Suppressor macrophage treated with lipopolysaccharide for 4 hours (primary cell): Measurements from ENCODE around the gene AKNA.

Experiments
- DNase-seq: peaks from one replicate; pipeline ENCODE4 v3.0.0-alpha.2; 2020

AKNA gene

DNA sequence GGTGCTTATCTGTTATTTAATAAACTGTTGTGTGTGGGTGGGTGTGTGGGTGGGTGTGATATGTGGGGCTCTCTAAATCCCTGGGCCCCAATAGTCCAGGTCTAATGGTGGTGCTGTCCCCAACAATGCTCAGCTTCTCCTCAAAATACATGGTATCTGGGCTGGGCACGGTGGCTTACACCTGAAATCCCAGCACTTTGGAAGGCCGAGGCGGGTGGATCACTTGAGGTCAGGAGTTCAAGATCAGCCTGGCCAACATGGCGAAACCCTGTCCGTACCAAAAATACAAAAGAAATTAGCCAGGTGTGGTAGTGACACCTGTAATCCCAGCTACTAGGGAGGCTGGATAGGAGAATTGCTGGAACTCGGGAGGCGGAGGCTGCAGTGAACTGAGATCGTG, 69.4 kb downstream of the AKNA start:
- no peak for DNase-seq

DNA sequence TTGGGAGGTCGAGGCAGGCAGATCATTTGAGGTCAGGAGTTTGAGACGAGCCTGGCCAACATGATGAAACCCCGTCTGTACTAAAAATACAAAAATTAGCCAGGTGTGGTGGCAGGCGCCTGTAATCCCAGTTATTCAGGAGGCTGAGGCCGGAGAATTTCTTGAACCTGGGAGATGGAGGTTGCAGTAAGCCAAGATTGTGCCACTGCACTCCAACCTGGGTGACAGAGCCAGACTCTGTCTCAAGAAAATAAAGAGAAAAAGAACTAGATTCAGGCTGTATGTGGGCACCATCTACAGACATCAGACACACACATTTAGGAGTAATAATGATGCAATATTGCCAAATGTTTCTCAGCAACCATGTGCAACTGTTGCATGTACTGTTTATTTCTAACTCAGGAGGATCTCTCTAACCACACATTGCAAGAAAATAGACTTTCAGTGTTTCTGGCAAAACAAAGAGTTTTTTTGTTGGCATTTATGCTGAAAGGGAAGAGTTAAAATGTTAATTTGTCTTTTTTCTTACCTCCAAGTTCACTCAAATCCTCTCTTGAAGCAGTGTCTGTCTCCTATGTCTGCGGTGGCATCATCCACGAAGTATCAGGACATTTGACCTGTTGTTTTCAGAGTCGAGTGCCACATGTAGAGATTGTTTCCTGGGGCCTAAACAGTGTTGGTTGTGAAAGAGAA, 70.0 kb downstream of the AKNA start:
- DNase-seq, result peak; percentile 62

DNA sequence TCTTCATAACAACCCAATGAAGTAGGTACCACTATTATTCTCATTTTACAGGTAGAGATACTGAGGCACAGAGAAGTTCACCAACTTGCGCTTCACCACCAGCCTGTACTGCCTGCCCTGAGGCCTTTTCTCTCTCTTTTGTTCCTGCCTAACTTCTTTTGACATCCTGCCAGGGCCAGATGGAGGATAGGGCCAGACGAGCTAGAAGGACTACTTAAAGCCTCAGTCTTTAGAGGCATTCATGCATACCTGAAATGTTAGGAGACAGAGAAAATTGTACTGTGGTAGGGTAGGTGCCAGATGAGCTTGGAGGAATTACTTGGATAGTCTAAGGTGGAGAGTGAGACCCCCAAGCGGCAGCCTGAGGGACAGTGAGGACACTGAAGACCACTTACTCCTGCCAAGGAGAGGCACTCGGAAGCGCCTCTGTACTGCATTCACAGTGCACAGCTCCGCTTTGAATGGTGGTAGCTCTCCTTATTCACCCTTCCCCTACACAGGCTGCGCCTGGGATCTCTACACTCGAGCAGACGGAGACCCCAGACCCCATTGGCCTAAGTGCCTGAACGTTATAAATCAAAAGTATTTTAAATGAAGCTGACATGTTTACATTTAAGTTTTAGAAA, 71.1 kb downstream of the AKNA start:
- no peak for DNase-seq

DNA sequence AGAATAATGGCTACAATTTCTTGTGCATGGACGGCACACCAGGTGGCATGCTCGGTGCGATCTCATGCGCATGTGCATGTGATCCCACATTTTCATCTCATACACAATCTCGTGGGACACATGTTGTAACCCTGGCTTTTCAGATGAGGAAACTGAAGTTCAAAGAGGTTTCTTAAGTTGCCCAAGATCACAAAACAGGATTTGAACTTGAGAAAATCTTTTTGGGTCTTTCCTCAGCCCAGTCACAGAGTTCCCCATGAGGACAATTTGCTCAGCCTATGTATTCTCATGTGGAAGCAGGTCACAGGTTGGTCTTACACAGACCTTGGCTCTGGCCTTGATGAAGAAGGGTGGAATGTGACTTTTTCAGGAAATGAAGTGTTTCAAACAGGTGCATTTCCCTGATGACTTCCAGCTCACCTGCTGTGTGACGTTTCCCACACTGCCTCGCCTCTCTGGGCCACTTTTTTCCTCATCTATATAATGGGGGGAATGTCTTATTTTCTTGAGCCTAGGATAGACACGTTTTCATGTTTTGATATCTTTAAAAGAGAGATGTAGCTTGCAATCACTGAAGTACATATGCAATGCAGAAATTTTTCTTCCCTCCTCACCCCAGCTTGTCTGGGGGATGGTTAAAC, 71.9 kb downstream of the AKNA start:
- DNase-seq, result peak; percentile 70

DNA sequence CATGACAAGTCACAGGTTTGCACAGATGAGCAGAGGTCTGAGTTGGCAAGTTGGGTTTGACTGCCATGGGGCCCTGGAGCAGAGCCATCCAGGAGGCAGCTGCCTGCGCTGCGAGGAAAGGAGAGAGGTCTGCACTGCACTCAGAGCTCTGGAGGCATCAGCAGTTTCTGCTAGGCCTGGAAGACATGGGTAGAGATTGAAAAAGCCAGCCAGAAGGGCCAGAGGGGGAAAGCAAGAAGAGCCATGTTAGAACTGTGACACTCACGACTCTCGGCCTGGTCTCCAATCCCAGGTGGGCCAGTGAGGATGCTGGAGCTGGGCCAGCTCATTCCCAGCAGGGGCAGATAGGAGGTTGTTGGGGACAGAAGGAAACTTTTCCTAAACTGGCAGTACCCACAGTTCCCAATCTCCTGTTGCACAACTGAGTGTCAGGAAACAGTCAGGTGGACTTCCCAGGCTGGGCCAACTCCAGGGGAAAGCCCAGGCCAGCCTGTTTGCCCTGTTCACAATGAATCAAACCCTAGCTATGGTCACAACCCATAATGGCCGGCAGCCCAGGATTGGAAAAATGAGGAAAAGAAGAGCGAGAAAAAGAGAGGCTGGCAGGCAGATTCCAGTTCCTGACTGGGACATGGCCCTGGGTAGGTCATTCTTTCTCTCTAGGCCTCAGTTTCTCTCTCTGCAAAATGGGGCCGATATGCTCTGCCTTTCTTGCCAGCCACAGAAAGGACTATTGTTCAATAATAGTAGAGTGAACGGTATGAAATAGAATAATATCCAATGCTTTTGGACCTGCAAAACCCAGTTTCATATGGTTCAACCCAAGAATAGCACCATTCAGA, 72.7 kb downstream of the AKNA start:
- peak; percentile 14 for DNase-seq

DNA sequence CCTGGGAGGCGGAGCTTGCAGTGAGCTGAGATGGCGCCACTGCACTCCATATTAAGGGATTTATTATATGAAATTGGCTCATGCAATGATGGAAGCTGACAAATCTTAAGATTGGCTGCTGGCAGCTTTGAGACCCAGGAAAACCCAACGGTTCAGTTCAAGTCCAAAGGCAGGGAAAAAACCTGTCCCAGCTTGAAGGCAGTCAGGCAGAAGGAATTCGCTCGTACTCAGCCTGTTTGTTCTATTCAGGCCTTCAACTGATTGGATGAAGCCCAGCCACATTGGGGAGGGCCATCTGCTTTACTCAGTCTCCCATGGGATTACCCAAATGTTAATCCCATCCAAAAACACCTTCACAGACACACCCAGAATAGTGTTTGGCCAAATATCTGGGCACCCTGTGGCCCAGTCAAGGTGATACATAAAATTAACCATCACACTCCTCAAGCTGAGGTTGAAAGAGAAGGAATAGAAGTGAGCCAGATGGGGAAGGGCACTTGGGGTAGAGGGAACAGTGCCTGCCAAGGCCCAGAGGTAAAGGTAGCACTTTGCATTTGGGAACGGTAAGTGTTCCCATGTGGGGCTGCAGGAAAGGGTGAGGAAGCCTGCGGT, 73.4 kb downstream of the AKNA start:
- no peak for DNase-seq

DNA sequence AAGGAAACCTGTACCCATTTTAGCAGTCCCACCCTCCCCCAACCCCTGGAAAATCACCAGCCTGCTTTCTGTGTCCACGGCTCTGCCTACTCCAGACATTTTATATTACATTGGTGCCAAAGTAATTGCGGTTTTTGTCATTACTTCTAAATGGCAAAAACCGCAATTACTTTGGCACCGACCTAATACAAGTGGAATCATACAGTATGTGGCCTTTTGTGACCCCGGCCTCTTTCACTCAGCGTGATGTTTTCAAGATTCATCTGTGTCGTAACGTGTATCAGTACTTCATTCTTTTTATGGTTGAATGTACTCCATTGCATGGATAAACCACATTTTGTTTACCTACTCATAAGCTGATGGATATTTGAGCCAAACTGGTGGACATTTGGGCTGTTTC, 74.6 kb downstream of the AKNA start:
- no peak for DNase-seq

DNA sequence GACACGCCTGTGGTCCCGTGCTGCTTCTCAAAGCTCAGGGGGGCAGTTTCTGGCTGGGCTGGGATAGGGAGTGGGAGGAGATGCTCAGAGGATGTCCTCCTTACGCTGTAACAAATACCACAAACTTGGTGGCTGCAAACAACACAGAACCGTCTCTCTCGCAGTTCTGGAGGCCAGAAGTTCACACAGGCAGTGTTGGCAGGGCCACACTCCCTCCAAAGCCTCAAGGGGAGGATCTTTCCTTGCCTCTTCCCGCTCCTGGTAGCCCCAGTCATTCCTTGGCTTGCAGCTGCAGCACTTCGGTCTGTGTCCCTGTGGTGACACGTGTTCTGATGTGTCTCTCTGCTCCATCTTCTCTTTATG, 75.3 kb downstream of the AKNA start:
- DNase-seq, result no peak

DNA sequence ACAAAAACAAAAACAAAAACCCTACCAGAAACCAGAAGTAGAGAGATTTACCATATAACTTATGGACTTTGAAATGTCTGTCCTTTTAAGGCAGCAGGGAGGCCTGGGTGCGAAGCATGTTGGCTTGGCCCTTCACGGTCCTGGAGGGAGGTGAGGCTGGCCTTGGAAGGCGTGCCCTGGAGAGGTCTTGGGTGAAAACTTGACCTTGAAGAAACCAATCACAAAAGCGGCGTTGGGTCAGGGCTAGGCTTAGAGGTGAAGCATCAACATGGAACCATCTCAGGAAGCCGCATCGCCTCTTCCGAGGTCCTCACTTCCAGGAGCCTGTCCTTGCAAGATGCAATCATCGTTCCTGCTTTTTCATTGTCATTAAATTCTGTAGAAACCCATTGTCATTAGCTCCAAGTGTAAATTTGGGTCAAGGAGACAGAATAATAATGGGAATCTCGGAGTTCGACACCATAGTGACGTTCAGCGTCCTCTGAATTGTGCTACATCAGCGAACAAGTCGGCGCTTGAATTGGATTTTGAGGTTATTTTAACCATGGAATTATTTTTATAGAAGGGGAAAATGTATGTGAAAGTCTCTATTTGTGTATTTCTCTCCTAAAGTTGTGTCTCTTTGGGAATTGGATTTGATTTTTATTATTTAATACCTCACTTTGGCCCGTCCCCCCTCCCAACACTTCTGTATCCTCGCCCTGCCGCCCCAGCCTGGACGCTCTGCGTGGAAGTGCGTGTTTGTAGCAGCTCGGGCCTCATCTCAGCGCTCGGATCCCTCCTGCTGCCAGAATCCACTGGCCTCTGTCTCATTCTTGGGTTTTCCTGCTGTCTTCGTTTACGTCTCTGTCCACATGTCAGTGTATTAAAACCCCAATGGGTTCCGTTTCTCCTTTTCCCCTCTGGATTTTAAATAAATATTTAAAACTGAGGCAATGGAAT, 75.9 kb downstream of the AKNA start:
- DNase-seq, result no peak

DNA sequence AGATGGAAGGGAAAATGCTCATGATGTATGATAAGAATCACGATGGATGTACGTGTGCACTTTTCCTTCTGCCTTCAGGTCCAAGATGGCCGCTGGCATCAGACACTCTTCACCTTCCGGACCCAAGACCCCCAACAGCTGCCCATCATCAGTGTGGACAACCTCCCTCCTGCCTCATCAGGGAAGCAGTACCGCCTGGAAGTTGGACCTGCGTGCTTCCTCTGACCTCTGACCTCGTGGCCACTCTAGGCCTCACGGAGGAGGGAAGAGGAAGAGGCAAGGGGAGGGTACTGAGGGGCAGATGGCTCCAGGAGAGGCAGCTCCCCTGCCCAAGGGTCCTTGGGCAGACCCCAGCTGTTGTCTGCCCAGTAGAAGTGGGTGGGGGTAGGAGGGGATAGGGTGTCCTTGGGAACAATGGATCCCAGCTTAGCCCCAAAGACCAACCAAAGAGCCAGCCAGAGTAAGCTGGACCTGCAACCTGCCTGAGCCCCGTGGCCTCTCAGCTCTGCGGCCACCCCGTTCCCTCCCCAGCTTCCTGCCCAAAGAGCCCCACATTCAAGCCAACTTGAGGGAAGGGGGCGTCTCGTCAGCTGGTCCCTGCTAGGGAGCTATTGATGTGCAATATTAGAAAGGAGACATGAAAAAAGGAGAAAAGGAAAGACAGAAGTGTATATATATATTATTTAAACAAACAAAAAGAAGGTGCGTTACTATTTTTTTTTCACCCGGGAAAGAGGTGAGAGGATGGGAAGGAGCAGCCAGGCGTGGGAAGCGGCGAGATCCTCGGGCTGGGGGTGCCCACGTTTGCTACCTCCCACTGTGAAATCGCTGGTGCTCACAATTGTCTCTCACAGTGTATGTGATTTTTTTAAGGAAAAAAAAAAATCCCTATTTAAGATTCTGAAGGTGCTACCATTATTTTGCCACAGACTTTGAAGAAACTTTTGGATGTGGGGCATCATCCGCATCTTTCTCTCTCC, 77.0 kb downstream of the AKNA start:
- DNase-seq, result no peak

DNA sequence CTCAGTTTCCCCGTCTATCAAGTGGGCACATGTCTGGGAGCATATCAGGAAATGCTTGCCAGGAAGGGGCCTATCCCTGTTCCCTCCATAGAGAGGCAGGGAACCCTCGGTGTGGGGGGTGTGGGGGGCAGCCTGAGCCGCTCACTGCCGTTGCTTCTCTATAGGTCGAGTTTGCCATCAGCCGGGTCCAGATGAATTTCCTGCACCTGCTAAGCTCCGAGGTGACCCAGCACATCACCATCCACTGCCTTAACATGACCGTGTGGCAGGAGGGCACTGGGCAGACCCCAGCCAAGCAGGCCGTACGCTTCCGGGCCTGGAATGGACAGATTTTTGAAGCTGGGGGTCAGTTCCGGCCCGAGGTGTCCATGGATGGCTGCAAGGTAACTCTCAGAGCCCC, 78.7 kb downstream of the AKNA start:
- DNase-seq, result no peak

DNA sequence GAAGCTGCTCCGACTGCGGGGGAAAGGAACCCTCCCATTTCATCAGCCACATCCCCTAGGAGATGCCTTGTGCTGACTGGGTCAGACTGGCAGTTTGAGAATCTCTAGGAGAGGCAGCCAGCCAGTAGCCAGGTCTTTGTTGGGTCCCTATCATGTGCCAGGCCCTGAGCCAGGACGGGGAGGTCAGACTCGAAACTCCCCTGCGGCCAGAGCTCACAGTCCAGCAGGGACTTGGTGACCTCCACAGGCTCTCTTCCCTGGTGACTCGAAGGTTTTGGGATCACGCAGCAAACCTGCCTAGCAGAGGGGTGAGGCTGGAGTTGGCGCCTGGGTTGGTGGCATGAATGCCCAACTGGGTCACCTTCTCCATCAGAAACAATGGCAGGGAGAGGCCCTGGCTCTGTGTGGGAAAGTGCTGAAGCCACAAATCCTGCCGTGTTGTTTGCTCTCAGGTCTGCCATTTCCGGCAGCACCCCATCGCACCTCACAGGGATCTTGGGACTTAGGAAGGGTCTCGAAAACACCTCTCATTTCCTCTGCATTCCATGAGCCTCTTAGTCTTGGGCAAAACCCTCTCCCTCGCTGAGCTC, 79.3 kb downstream of the AKNA start:
- DNase-seq, result no peak

DNA sequence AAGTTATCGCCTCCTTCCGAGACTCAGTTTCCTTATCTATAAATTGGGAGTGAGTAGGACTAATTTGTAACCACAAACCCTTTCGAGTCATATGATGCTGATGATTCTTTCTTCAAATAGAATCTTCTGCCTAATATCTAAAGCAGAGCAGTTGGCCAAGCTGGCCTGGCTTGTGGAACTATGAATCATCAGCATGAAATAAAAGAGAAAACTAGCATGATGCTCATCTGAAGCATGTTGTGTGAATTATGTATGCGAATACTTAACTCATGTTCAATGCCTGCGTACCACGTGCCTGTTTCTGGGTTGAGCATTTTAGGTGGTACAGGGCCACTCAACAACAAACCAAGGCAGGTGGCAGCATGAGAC, 79.9 kb downstream of the AKNA start:
- DNase-seq, result no peak

DNA sequence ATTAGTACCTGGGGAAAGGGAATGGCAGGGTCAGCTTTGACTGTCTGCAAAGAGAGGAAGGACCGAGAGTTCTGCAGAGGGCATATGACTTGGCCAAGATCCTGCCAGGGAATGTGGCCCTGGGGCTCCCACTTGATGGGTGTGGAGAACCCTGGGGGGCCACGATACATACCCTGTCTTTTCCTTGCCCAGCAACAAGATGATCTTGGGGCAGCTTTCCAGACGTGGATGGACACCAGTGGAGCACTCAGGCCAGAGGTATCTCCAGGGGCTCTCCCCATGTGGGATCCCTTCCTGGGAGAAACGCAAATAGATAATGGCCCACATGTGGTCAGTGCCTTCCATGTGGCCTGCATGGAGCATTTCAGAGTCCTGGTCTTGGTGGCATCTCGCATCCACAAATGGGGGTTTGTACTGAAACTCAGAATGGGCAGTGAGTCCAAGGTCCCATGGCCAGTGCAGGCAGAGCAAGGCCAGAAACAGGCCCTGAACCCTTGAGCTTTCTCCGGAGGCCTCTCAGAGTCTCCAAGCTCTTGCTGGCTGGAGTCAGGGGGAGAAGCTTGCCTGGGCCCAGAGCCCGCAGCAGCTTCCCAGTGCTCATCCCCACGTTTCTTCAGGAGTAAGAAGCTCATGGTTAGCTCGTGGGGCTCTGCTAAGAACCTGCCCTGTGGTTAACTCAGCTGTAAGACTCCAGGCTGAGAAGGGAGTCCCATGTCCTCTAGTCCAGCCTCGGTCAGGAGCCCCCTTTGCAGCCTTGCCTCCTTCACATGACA, 83.2 kb downstream of the AKNA start:
- DNase-seq, result no peak

DNA sequence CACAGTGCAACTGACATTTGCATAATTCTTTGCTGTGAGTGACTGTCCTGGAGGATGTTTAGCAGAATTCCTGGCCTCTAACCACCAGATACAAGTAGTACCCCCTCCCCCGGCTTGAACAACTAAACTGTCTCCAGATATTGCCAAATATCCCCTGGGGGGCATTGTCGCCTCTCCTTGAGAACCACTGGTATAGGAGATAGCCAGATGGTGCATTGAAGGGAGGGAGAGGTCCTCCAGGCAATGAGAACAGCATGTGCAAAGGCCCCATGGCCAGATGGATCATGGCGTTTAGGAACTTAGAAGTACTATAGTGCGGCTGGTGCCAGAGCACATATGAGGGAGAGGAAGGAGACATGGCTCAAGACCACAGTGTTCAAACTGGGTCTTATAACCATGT, 83.8 kb downstream of the AKNA start:
- no peak for DNase-seq

DNA sequence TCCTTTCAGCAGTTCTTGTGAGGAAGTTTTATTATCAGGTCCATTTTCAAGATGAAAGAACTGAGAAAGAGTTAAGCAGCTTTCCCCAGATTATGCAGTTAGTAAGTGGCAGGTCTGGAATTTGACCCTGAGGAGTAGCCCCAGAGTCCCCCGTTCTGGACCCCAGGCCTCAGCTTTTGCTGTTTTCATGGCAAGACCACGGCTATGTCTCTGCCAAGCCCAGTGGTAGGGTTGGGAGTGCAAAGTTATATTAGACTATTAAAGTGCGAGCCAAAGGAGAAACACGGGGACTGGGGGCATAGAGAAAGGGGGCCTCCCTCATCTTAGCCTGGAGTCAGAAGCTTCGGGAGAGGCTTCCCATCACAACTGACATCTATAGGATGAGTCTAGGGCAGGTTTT, 84.2 kb downstream of the AKNA start:
- DNase-seq, result no peak

DNA sequence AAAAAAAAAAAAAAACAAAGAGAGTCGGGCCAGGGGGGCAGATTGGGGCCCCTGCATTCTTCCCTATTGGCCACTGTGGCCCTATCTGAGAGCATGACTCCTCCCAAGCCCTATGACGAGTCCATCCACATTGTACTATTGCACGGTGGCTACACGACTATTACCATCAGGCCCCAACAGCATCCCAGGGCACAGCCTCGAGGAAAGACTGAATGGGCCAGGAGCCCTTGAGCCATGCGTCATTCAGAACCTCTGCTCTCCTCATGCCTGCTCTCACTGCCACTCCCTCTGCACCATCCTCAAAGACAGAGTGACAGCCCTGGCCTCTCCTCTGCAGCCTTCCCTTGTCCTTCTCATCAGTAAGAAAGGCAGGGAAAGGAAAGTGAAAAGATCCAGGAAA, 85.1 kb downstream of the AKNA start:
- DNase-seq, result no peak

DNA sequence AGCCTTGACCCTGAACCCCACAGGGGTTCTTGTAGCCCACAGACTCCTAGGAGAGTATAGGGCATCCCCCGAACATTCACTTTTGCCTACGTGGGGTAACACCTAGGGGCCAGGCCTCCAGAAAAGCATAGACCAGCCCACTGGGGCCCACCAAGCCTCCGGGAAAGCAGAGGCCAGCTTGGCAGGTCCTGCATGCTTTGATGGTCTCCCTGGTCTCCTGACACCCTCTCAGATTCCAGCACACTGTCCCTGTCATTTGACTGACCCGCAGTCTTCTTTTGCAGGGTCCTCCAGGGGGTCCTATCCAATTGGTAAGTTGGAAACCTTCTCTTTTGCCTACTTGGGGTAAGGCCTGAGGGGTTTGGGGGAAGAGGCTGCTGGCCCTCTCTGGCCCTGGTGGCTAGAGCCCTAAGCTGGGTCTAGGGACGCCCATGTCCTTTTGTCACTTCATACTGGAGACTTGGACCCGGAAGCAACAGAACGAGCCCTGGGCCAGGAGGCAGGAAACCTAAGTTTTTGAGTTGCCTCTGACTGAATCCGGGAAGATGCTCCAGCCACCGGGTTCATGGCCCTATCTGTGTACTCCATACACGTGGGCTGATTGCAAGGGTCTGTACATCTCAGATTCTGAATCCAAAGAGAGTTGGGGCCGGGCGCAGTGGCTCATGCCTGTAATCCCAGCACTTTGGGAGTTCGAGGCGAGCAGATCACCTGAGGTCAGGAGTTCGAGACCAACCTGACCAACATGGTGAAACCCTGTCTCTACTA, 85.8 kb downstream of the AKNA start:
- DNase-seq, result no peak
